GM12891 (cell line): ENCODE results near the gene CHRNA4.

ENCODE experiments used
- PAX5 ChIP-seq: IDR thresholded peaks from 2 replicates; pipeline ENCODE4 v1.6.1; 2011; ENCODE audit warnings: low read length, moderate library complexity, mild to moderate bottlenecking; ENCODE audit not compliant: insufficient read depth, severe bottlenecking
- POLR2A ChIP-seq: IDR thresholded peaks from 2 replicates; pipeline ENCODE4 v1.6.1; 2011; ENCODE audit warnings: low read depth, low read length, control low read depth
- POLR2AphosphoS5 ChIP-seq: IDR thresholded peaks from 2 replicates; pipeline ENCODE4 v1.6.1; 2011; ENCODE audit warnings: low read depth, low read length, control low read depth
- POU2F2 ChIP-seq: IDR thresholded peaks from 2 replicates; pipeline ENCODE4 v1.6.1; 2011; ENCODE audit warnings: low read depth, mild to moderate bottlenecking, control low read depth, low read length, moderate library complexity
- SPI1 ChIP-seq: IDR thresholded peaks from 2 replicates; pipeline ENCODE4 v1.6.1; 2011; ENCODE audit warnings: low read depth, low read length, control low read depth

DNA sequence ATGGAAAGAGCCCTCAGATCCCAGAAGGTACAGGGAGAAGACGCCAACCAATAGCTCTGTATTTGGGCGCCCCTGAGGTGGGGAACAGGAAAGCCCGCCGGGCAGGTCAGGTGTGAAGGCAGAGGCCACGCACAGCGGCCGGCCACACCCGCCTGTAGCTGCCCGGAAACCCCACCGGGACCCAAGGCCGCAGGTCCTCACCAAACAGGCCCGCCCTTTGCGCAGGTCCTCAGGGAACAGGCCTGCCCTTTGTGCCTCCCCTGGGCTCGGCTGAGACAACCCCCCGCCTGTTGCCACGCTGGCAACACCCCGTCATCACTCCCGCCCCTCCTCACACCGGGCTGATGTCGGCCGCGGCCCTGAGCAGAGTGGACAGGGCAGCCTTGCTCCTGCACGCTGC is 44.9 kb upstream of the CHRNA4 start:
- TF ChIP-seq POLR2A (no peak), POLR2AphosphoS5 (no peak), PAX5 (no peak), POU2F2 (no peak), SPI1 (no peak)
